GM23338 (cell line): ENCODE results near the gene MFRP. TPM values are rescaled to one million over a fixed set of nuclear protein-coding genes. Genes with fewer than 3 reads are reported as not detected.

Source experiments
- ATAC-seq: fragments of 200-7000 bp; cut with Tn5 transposase; 3 replicates; pipeline ENCODE4 v1.9.1; 2020
- DNase-seq: peaks from one replicate; pipeline ENCODE4 v3.0.0-alpha.2; 2015; ENCODE audit warnings: low spot score
- H2AFZ ChIP-seq: fragments of 200-600 bp; sonication (generic); 2 replicates; pipeline ENCODE4 v1.8.0; 2016; ENCODE audit warnings: antibody characterized with exemption, mild to moderate bottlenecking, moderate library complexity
- H3F3A ChIP-seq: fragments of 200-600 bp; sonication (generic); replicated peaks from 2 replicates; pipeline ENCODE4 v1.8.0; 2017; ENCODE audit warnings: antibody characterized with exemption, mixed run types, low read depth
- H3K27ac ChIP-seq: fragments of 200-600 bp; sonication (generic); 2 replicates; pipeline ENCODE4 v1.6.1; 2016; ENCODE audit warnings: low read depth
- H3K27me3 ChIP-seq: fragments of 200-600 bp; sonication (generic); 2 replicates; pipeline ENCODE4 v1.8.0; 2016; ENCODE audit warnings: mild to moderate bottlenecking, mixed run types, moderate library complexity; ENCODE audit not compliant: insufficient read depth
- H3K36me3 ChIP-seq: fragments of 200-600 bp; sonication (generic); 2 replicates; pipeline ENCODE4 v1.8.0; 2016; ENCODE audit warnings: mild to moderate bottlenecking; ENCODE audit not compliant: insufficient read depth
- H3K4me1 ChIP-seq: fragments of 200-600 bp; sonication (generic); 2 replicates; pipeline ENCODE4 v1.8.0; 2016; ENCODE audit warnings: mild to moderate bottlenecking, moderate library complexity; ENCODE audit not compliant: insufficient read depth
- H3K4me2 ChIP-seq: fragments of 200-600 bp; sonication (generic); 2 replicates; pipeline ENCODE4 v1.7.1; 2017; ENCODE audit warnings: mixed run types
- H3K4me3 ChIP-seq: fragments of 200-600 bp; sonication (generic); 2 replicates; pipeline ENCODE4 v1.6.1; 2016; ENCODE audit warnings: mixed run types
- H3K79me2 ChIP-seq: fragments of 200-600 bp; sonication (generic); replicated peaks from 2 replicates; pipeline ENCODE4 v1.8.0; 2017; ENCODE audit warnings: mild to moderate bottlenecking; ENCODE audit not compliant: insufficient read depth
- H3K9me2 ChIP-seq: fragments of 200-600 bp; sonication (generic); 2 replicates; pipeline ENCODE4 v1.8.0; 2017; ENCODE audit not compliant: insufficient read depth
- H4K20me1 ChIP-seq: fragments of 200-600 bp; sonication (generic); replicated peaks from 2 replicates; pipeline ENCODE4 v1.8.0; 2017; ENCODE audit warnings: mild to moderate bottlenecking; ENCODE audit not compliant: insufficient read depth
- H3K27ac Mint-ChIP-seq: 2 replicates; pipeline ENCODE4 v1.8.0; 2020; ENCODE audit warnings: inconsistent platforms, mild to moderate bottlenecking, moderate library complexity, mixed read lengths
- H3K27me3 Mint-ChIP-seq: 3 replicates; pipeline ENCODE4 v1.8.0; 2022; ENCODE audit warnings: low read depth, mild to moderate bottlenecking, moderate library complexity, mixed read lengths, inconsistent platforms; ENCODE audit not compliant: insufficient read depth, poor library complexity
- H3K36me3 Mint-ChIP-seq: 3 replicates; pipeline ENCODE4 v1.8.0; 2021; ENCODE audit warnings: low read depth, mild to moderate bottlenecking, inconsistent platforms, moderate library complexity, mixed read lengths
- H3K4me1 Mint-ChIP-seq: 3 replicates; pipeline ENCODE4 v1.8.0; 2020; ENCODE audit warnings: mild to moderate bottlenecking, inconsistent platforms, mixed read lengths
- H3K4me3 Mint-ChIP-seq: 3 replicates; pipeline ENCODE4 v1.8.0; 2021; ENCODE audit warnings: moderate library complexity, mild to moderate bottlenecking, inconsistent platforms, mixed read lengths
- H3K9me3 Mint-ChIP-seq: 3 replicates; pipeline ENCODE4 v1.8.0; 2020; ENCODE audit warnings: moderate library complexity, mild to moderate bottlenecking, inconsistent platforms, mixed read lengths
- CREB1 ChIP-seq: fragments of 250-450 bp; sonication (Bioruptor Pico); IDR thresholded peaks from 2 replicates; pipeline ENCODE4 v1.5.0; 2020; ENCODE audit warnings: low read depth, mild to moderate bottlenecking, moderate library complexity
- EZH2 ChIP-seq: fragments of 200-600 bp; sonication (generic); IDR thresholded peaks from one replicate; pipeline ENCODE4 v1.8.0; 2017; ENCODE audit warnings: antibody characterized with exemption, mild to moderate bottlenecking, low read depth; ENCODE audit not compliant: unreplicated experiment
- EZH2phosphoT487 ChIP-seq: fragments of 200-600 bp; sonication (generic); IDR thresholded peaks from one replicate; pipeline ENCODE4 v1.8.1; 2018; ENCODE audit warnings: antibody characterized with exemption; ENCODE audit not compliant: unreplicated experiment
- JUNB ChIP-seq: IDR thresholded peaks from one replicate; pipeline ENCODE4 v1.6.1; 2016; ENCODE audit warnings: antibody characterized with exemption; ENCODE audit not compliant: unreplicated experiment
- NANOG ChIP-seq: IDR thresholded peaks from 2 replicates; pipeline ENCODE4 v1.6.1; 2016; ENCODE audit warnings: antibody characterized with exemption, borderline replicate concordance
- POLR2AphosphoS5 ChIP-seq: IDR thresholded peaks from 2 replicates; pipeline ENCODE4 v1.6.1; 2016; ENCODE audit warnings: antibody characterized with exemption, low read depth
- REST ChIP-seq: IDR thresholded peaks from one replicate; pipeline ENCODE4 v1.6.1; 2018; ENCODE audit warnings: antibody characterized with exemption; ENCODE audit not compliant: unreplicated experiment
- STAT1 ChIP-seq: IDR thresholded peaks from one replicate; pipeline ENCODE4 v1.6.1; 2016; ENCODE audit warnings: antibody characterized with exemption; ENCODE audit not compliant: unreplicated experiment
- ZNF331 ChIP-seq: fragments of 250-450 bp; sonication (Bioruptor Pico); IDR thresholded peaks from 2 replicates; pipeline ENCODE4 v1.5.0; 2020; ENCODE audit warnings: low read depth, mild to moderate bottlenecking, moderate library complexity
- polyA plus RNA-seq: library from polyadenylated mRNA; unstranded; fragments of >200 nt; fragmentation: Nextera tagmentation; extraction: Ambion mirVana; gene quantifications from 2 replicates; pipeline ENCODE4 v1.2.1, GENCODE V29; 2016
- total RNA-seq: library from RNA; depleted of rRNA; stranded (reverse); fragments of >200 nt; shearing (Covaris generic); gene quantifications from 2 replicates; pipeline ENCODE4 v1.2.3, GENCODE V29; 2014
- TF ChIP-seq, protein P1 (sequence below): fragments of 250-450 bp; sonication (Bioruptor Pico); IDR thresholded peaks from 2 replicates; pipeline ENCODE4 v1.5.0; 2020; ENCODE audit warnings: mild to moderate bottlenecking, moderate library complexity
- TF ChIP-seq, protein P2 (sequence below): IDR thresholded peaks from 2 replicates; pipeline ENCODE4 v1.6.1; 2016; ENCODE audit warnings: antibody characterized with exemption

MFRP gene
- total and polyA plus RNA-seq, 2 experiments from 2014 or later, result 0.03 TPM; not detected in 1

DNA sequence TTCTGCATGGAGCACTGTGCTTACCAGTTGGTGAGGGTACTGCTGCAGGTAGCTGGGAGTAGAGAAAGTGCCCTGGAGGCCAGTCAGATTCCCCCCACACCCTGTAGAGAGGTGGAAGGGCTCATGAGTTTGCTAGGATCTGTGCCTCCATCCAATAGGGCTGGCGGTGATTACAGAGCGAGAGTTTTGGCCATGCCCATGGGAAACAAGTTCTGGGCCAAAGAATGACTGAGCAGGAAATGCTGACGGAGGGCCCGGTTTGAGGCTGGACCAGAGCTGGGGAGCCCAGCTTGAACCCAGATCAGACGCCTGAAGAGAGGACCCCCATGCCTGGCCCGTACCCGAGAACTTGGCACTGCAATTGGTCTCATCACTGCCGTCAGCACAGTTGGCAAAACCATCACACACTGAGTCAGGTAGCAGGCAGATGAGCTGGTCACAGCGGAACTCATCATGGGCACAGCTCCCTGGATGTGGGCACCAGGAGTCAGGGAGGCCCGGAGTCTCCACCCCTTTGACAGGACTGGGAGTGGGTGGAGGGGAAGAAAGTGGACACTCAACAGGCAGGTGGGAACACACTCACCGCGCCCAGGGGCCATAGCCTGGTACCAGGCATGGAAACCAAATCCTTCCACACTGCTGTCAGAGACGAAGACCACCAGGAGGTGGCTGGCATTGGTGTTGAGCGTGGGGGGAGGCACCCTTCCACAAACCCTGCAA lies 2.1 kb downstream of the MFRP start:
- no peaks in the 10 kb centered on the region for H3K36me3 Mint-ChIP-seq
- ATAC-seq (no peak), DNase-seq (no peak)
- no peak overlapping the region for H3K4me3 Mint-ChIP-seq
- Histone ChIP-seq H3K27me3 (peaks cover 38% of the 10 kb centered on the region), H3K4me3 (no peak overlapping the region), H3F3A (no peaks in the 10 kb centered on the region; the same call in 1 of the 2 replicates), H3K4me2 (no peak overlapping the region), H3K36me3 (no peaks in the 10 kb centered on the region), H4K20me1 (no peaks in the 10 kb centered on the region), H3K4me1 (peaks cover 10% of the 10 kb centered on the region), H2AFZ (no peak overlapping the region), H3K27ac (no peak overlapping the region), H3K9me2 (no peaks in the 10 kb centered on the region), H3K79me2 (no peaks in the 10 kb centered on the region)
- H3K27ac Mint-ChIP-seq, result no peak overlapping the region
- TF ChIP-seq NANOG, result no peak
- no peak for TF ChIP-seq JUNB
- no peak for TF ChIP-seq STAT1
- TF ChIP-seq, protein P1, sequence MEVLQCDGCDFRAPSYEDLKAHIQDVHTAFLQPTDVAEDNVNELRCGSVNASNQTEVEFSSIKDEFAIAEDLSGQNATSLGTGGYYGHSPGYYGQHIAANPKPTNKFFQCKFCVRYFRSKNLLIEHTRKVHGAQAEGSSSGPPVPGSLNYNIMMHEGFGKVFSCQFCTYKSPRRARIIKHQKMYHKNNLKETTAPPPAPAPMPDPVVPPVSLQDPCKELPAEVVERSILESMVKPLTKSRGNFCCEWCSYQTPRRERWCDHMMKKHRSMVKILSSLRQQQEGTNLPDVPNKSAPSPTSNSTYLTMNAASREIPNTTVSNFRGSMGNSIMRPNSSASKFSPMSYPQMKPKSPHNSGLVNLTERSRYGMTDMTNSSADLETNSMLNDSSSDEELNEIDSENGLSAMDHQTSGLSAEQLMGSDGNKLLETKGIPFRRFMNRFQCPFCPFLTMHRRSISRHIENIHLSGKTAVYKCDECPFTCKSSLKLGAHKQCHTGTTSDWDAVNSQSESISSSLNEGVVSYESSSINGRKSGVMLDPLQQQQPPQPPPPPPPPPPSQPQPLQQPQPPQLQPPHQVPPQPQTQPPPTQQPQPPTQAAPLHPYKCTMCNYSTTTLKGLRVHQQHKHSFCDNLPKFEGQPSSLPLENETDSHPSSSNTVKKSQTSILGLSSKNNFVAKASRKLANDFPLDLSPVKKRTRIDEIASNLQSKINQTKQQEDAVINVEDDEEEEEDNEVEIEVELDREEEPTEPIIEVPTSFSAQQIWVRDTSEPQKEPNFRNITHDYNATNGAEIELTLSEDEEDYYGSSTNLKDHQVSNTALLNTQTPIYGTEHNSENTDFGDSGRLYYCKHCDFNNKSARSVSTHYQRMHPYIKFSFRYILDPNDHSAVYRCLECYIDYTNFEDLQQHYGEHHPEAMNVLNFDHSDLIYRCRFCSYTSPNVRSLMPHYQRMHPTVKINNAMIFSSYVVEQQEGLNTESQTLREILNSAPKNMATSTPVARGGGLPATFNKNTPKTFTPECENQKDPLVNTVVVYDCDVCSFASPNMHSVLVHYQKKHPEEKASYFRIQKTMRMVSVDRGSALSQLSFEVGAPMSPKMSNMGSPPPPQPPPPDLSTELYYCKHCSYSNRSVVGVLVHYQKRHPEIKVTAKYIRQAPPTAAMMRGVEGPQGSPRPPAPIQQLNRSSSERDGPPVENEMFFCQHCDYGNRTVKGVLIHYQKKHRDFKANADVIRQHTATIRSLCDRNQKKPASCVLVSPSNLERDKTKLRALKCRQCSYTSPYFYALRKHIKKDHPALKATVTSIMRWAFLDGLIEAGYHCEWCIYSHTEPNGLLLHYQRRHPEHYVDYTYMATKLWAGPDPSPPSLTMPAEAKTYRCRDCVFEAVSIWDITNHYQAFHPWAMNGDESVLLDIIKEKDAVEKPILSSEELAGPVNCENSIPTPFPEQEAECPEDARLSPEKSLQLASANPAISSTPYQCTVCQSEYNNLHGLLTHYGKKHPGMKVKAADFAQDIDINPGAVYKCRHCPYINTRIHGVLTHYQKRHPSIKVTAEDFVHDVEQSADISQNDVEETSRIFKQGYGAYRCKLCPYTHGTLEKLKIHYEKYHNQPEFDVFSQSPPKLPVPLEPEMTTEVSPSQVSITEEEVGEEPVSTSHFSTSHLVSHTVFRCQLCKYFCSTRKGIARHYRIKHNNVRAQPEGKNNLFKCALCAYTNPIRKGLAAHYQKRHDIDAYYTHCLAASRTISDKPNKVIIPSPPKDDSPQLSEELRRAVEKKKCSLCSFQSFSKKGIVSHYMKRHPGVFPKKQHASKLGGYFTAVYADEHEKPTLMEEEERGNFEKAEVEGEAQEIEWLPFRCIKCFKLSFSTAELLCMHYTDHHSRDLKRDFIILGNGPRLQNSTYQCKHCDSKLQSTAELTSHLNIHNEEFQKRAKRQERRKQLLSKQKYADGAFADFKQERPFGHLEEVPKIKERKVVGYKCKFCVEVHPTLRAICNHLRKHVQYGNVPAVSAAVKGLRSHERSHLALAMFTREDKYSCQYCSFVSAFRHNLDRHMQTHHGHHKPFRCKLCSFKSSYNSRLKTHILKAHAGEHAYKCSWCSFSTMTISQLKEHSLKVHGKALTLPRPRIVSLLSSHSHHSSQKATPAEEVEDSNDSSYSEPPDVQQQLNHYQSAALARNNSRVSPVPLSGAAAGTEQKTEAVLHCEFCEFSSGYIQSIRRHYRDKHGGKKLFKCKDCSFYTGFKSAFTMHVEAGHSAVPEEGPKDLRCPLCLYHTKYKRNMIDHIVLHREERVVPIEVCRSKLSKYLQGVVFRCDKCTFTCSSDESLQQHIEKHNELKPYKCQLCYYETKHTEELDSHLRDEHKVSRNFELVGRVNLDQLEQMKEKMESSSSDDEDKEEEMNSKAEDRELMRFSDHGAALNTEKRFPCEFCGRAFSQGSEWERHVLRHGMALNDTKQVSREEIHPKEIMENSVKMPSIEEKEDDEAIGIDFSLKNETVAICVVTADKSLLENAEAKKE (CRISPR knock-in tag), result no peak
- no peak for TF ChIP-seq ZNF331 (CRISPR knock-in tag)
- TF ChIP-seq CREB1 (CRISPR knock-in tag), result no peak
- TF ChIP-seq REST, result no peak
- no peak for TF ChIP-seq EZH2phosphoT487
- TF ChIP-seq EZH2, result no peak
- TF ChIP-seq, protein P2, sequence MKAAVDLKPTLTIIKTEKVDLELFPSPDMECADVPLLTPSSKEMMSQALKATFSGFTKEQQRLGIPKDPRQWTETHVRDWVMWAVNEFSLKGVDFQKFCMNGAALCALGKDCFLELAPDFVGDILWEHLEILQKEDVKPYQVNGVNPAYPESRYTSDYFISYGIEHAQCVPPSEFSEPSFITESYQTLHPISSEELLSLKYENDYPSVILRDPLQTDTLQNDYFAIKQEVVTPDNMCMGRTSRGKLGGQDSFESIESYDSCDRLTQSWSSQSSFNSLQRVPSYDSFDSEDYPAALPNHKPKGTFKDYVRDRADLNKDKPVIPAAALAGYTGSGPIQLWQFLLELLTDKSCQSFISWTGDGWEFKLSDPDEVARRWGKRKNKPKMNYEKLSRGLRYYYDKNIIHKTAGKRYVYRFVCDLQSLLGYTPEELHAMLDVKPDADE, result no peak
- no peak for TF ChIP-seq POLR2AphosphoS5
- peaks cover 31% of the 10 kb centered on the region for H3K27me3 Mint-ChIP-seq
- H3K9me3 Mint-ChIP-seq, result no peaks in the 10 kb centered on the region
- H3K4me1 Mint-ChIP-seq, result peaks cover 11% of the 10 kb centered on the region
